ENCODE data around the gene PTEN. TPM values are rescaled to one million over a fixed set of nuclear protein-coding genes. Genes with fewer than 3 reads are reported as not detected.

The PTEN gene
- total RNA-seq, 1 donor from 2014 or later, result 90.3 TPM

- no peak overlapping the region for H2AFZ ChIP-seq (ENCODE audit: low read depth, low read length)
- Mint-ChIP-seq H3K9me3 (ENCODE audit: unreplicated experiment) (no peaks in the 10 kb centered on the region), H3K27me3 (ENCODE audit: low read depth, unreplicated experiment) (no peaks in the 10 kb centered on the region), H3K4me1 (ENCODE audit: low read depth, unreplicated experiment) (peaks cover 2% of the 10 kb centered on the region), H3K36me3 (ENCODE audit: low read depth, unreplicated experiment) (no peaks in the 10 kb centered on the region), H3K4me3 (ENCODE audit: unreplicated experiment) (no peak overlapping the region), H3K27ac (ENCODE audit: unreplicated experiment) (no peak overlapping the region)
- no peak overlapping the region for H3K4me3 ChIP-seq (ENCODE audit: insufficient read depth, low read depth, low read length)
- H3K9ac ChIP-seq (ENCODE audit: low read length), result no peak overlapping the region
- no peak overlapping the region for H3K4me2 ChIP-seq (ENCODE audit: low read length)
- H3K79me2 ChIP-seq (ENCODE audit: insufficient read depth, low read length), result no peaks in the 10 kb centered on the region
- no peaks in the 10 kb centered on the region for H3K9me3 ChIP-seq (ENCODE audit: insufficient read depth, low read depth, low read length)
- H3K27ac ChIP-seq (ENCODE audit: low read depth, low read length), result no peak overlapping the region
- FAIRE-seq (no peak), DNase-seq (ENCODE audit: low read depth) (no peak)
- H3K27me3 ChIP-seq (ENCODE audit: insufficient read depth, low read length), result no peaks in the 10 kb centered on the region
- H3K4me1 ChIP-seq (ENCODE audit: insufficient read depth, low read length), result no peaks in the 10 kb centered on the region
- no peaks in the 10 kb centered on the region for H4K20me1 ChIP-seq (ENCODE audit: insufficient read depth, low read length)
- TF ChIP-seq CTCF (IDR thresholded peaks at IDR 0.05; ENCODE audit: insufficient read depth, low read depth, low read length) (no peak), EZH2 (IDR thresholded peaks at IDR 0.05; ENCODE audit: insufficient read depth, low read length) (no peak)
- no peaks in the 10 kb centered on the region for H3K36me3 ChIP-seq (ENCODE audit: insufficient read depth, low read length)
Measured at GRCh38 chr10:88017781-88018180, 154.4 kb downstream of the PTEN start.

- Histone ChIP-seq H3K79me2 (ENCODE audit: insufficient read depth, low read length) (no peaks in the 10 kb centered on the region), H4K20me1 (ENCODE audit: insufficient read depth, low read length) (no peaks in the 10 kb centered on the region), H2AFZ (ENCODE audit: low read depth, low read length) (no peak overlapping the region), H3K9ac (ENCODE audit: low read length) (no peak overlapping the region), H3K27me3 (ENCODE audit: insufficient read depth, low read length) (no peaks in the 10 kb centered on the region), H3K4me3 (ENCODE audit: insufficient read depth, low read depth, low read length) (no peak overlapping the region), H3K27ac (ENCODE audit: low read depth, low read length) (no peak overlapping the region), H3K4me1 (ENCODE audit: insufficient read depth, low read length) (no peaks in the 10 kb centered on the region), H3K4me2 (ENCODE audit: low read length) (no peak overlapping the region), H3K9me3 (ENCODE audit: insufficient read depth, low read depth, low read length) (no peaks in the 10 kb centered on the region), H3K36me3 (ENCODE audit: insufficient read depth, low read length) (no peaks in the 10 kb centered on the region)
- DNase-seq (ENCODE audit: low read depth), result no peak
- peaks cover 7% of the 10 kb centered on the region for H3K4me1 Mint-ChIP-seq (ENCODE audit: low read depth, unreplicated experiment)
- no peak for FAIRE-seq
- H3K4me3 Mint-ChIP-seq (ENCODE audit: unreplicated experiment), result no peak overlapping the region
- peaks cover 1% of the 10 kb centered on the region for H3K9me3 Mint-ChIP-seq (ENCODE audit: unreplicated experiment)
- TF ChIP-seq EZH2 (IDR thresholded peaks at IDR 0.05; ENCODE audit: insufficient read depth, low read length) (no peak), CTCF (IDR thresholded peaks at IDR 0.05; ENCODE audit: insufficient read depth, low read depth, low read length) (no peak)
- H3K27ac Mint-ChIP-seq (ENCODE audit: unreplicated experiment), result no peak overlapping the region
- H3K36me3 Mint-ChIP-seq (ENCODE audit: low read depth, unreplicated experiment), result no peaks in the 10 kb centered on the region
- no peaks in the 10 kb centered on the region for H3K27me3 Mint-ChIP-seq (ENCODE audit: low read depth, unreplicated experiment)
Measured at GRCh38 chr10:88019753-88020152, 156.3 kb downstream of the PTEN start.

Other genes starting within 250 kb of the PTEN start
- 48.6 and 58.5 TPM in 2 replicates for gene PAPSS2, start 203.7 kb upstream of the PTEN start, total RNA-seq
- 71.0 and 72.5 TPM in 2 replicates for gene ATAD1, start 45.4 kb upstream of the PTEN start, total RNA-seq
- 1.4 and 1.5 TPM in 2 replicates for gene KLLN, start 92 bp upstream of the PTEN start, total RNA-seq